Ishikawa (cell line): ENCODE data around the gene HIVEP2.

Experiments used
- CEBPB ChIP-seq: IDR thresholded peaks from 2 replicates; pipeline ENCODE4 v1.6.1; 2012
- CREB1 ChIP-seq: IDR thresholded peaks from 2 replicates; pipeline ENCODE4 v1.6.1; 2012; ENCODE audit warnings: low read depth
- EGR1 ChIP-seq: IDR thresholded peaks from 2 replicates; pipeline ENCODE4 v1.6.1; 2012
- EP300 ChIP-seq: IDR thresholded peaks from 2 replicates; pipeline ENCODE4 v1.6.1; 2012; ENCODE audit warnings: borderline replicate concordance
- FOXM1 ChIP-seq: IDR thresholded peaks from 2 replicates; pipeline ENCODE4 v1.6.1; 2012; ENCODE audit warnings: low read depth, borderline replicate concordance
- MAX ChIP-seq: IDR thresholded peaks from 2 replicates; pipeline ENCODE4 v1.6.1; 2012
- NFIC ChIP-seq: IDR thresholded peaks from 2 replicates; pipeline ENCODE4 v1.6.1; 2012
- RAD21 ChIP-seq: IDR thresholded peaks from 2 replicates; pipeline ENCODE4 v1.6.1; 2012; ENCODE audit warnings: low read depth
- TAF1 ChIP-seq: IDR thresholded peaks from 2 replicates; pipeline ENCODE4 v1.6.1; 2012; ENCODE audit warnings: low read depth, mild to moderate bottlenecking
- TCF12 ChIP-seq: IDR thresholded peaks from 2 replicates; pipeline ENCODE4 v1.6.1; 2012; ENCODE audit warnings: low read depth
- TEAD4 ChIP-seq: IDR thresholded peaks from 2 replicates; pipeline ENCODE4 v1.6.1; 2012
- YY1 ChIP-seq: IDR thresholded peaks from 2 replicates; pipeline ENCODE4 v1.6.1; 2012; ENCODE audit warnings: low read depth
- ZBTB7A ChIP-seq: IDR thresholded peaks from 2 replicates; pipeline ENCODE4 v1.6.1; 2012; ENCODE audit warnings: low read depth
- TF ChIP-seq, protein P1 (sequence below): IDR thresholded peaks from 2 replicates; pipeline ENCODE4 v1.6.1; 2012
- TF ChIP-seq, protein P2 (sequence below): IDR thresholded peaks from 2 replicates; pipeline ENCODE4 v1.6.1; 2012; ENCODE audit warnings: low read depth, mild to moderate bottlenecking

The HIVEP2 gene

DNA sequence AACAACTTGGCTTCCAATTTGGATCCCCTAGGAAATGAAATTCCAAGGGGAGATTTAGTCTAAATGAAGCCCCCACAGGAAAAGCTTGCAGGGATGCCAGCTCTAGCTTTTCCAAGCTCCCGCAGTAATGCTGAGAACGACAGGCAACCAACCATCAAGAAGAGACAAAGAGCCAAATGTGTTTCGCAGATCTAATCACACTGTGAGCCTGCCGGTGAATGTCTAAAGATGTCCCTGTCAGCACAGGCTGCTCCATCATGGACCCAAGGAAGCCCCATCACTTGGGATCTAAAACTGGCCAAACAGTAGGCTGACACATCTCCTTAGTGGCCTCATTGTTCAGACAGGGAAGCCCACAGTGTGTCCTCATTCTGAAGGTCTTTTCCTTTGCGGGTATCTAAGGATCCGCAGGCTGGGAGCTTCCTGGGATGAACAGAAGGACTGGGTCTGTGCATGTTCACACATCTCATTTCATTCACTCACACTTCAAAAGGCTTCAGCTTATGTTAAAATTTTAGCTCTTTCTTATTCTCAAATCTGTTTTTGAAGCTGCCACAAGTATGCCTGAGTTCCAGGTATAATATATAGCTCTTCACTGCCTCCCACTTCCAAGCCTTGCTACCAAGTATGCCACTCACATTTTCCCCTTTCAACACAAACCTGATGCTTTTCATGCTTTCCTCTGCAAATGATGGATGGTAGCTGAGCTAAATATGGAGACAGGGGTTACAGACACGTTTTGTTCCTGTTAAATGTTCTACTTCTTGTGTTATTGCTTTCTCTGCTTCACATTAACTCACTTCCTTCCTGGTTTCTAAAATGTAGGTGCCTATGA lies 229.8 kb downstream of the HIVEP2 start:
- TF ChIP-seq MAX (no peak), ZBTB7A (no peak)

GRCh38 chr6:142713959-142714358 lies 231.0 kb downstream of the HIVEP2 start:
- no peak for TF ChIP-seq TEAD4
- no peak for TF ChIP-seq FOXM1
- TF ChIP-seq, protein P1, sequence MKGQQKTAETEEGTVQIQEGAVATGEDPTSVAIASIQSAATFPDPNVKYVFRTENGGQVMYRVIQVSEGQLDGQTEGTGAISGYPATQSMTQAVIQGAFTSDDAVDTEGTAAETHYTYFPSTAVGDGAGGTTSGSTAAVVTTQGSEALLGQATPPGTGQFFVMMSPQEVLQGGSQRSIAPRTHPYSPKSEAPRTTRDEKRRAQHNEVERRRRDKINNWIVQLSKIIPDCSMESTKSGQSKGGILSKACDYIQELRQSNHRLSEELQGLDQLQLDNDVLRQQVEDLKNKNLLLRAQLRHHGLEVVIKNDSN: no peak
- no peak for TF ChIP-seq MAX
- TF ChIP-seq, protein P2, sequence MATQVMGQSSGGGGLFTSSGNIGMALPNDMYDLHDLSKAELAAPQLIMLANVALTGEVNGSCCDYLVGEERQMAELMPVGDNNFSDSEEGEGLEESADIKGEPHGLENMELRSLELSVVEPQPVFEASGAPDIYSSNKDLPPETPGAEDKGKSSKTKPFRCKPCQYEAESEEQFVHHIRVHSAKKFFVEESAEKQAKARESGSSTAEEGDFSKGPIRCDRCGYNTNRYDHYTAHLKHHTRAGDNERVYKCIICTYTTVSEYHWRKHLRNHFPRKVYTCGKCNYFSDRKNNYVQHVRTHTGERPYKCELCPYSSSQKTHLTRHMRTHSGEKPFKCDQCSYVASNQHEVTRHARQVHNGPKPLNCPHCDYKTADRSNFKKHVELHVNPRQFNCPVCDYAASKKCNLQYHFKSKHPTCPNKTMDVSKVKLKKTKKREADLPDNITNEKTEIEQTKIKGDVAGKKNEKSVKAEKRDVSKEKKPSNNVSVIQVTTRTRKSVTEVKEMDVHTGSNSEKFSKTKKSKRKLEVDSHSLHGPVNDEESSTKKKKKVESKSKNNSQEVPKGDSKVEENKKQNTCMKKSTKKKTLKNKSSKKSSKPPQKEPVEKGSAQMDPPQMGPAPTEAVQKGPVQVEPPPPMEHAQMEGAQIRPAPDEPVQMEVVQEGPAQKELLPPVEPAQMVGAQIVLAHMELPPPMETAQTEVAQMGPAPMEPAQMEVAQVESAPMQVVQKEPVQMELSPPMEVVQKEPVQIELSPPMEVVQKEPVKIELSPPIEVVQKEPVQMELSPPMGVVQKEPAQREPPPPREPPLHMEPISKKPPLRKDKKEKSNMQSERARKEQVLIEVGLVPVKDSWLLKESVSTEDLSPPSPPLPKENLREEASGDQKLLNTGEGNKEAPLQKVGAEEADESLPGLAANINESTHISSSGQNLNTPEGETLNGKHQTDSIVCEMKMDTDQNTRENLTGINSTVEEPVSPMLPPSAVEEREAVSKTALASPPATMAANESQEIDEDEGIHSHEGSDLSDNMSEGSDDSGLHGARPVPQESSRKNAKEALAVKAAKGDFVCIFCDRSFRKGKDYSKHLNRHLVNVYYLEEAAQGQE: no peak
- TF ChIP-seq CEBPB: no peak
- TF ChIP-seq EGR1: no peak
- no peak for TF ChIP-seq ZBTB7A
- no peak for TF ChIP-seq TCF12
- no peak for TF ChIP-seq NFIC
- TF ChIP-seq RAD21: no peak
- no peak for TF ChIP-seq EP300
- TF ChIP-seq TAF1: no peak
- TF ChIP-seq CREB1: no peak
- TF ChIP-seq YY1: no peak

- TF ChIP-seq TAF1 (no peak), CEBPB (no peak), FOXM1 (no peak), RAD21 (no peak), YY1 (no peak), TCF12 (no peak), NFIC (no peak), MAX (no peak), EGR1 (no peak), CREB1 (no peak)
- TF ChIP-seq, protein P1: no peak
- TF ChIP-seq, protein P2: no peak
Measured at GRCh38 chr6:142712231-142712630, 232.7 kb downstream of the HIVEP2 start.

DNA sequence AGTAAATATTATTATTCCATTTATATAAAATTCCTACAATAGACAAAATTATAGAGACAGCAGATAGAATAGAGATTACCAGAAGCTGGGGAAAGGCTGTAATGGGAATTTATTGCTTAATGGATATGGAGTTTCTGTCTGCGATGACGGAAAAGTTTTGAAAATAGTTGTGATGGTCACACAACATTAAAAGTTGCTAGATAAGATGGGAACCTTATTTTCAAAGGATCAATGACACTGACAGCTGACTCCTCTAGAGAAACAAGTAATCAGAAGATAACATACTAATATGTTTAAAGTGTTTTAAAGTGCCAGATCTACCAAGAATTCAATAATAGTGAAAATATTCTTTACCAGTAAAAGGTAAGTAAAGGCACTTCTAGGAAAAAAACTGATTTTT lies 236.3 kb downstream of the HIVEP2 start:
- TF ChIP-seq TAF1 (no peak), TCF12 (no peak), EGR1 (no peak), RAD21 (no peak), MAX (no peak), ZBTB7A (no peak), FOXM1 (no peak), YY1 (no peak), NFIC (no peak), CREB1 (no peak), EP300 (no peak), TEAD4 (no peak), CEBPB (no peak)
- TF ChIP-seq, protein P1: no peak
- TF ChIP-seq, protein P2: no peak
